MM.1S (cell line): Measurements from ENCODE around the gene VTI1B.

Source experiments
- DNase-seq: peaks from one replicate; pipeline ENCODE4 v3.0.0-alpha.2; 2015
- H2AFZ ChIP-seq: fragments of 300-600 bp; sonication (generic); 2 replicates; pipeline ENCODE4 v1.6.0; 2016; ENCODE audit warnings: antibody characterized with exemption, low read length
- H3F3A ChIP-seq: fragments of 300-600 bp; sonication (generic); 2 replicates; pipeline ENCODE4 v1.6.1; 2016; ENCODE audit warnings: mild to moderate bottlenecking, antibody characterized with exemption, low read length, moderate library complexity, mixed read lengths; ENCODE audit not compliant: insufficient read depth
- H3K27ac ChIP-seq: fragments of 300-600 bp; sonication (generic); 2 replicates; pipeline ENCODE4 v1.5.1; 2016; ENCODE audit warnings: mild to moderate bottlenecking, low read length
- H3K27me3 ChIP-seq: fragments of 300-600 bp; sonication (generic); replicated peaks from 2 replicates; pipeline ENCODE4 v1.6.0; 2016; ENCODE audit warnings: low read length; ENCODE audit not compliant: insufficient read depth
- H3K36me3 ChIP-seq: fragments of 300-600 bp; sonication (generic); replicated peaks from 2 replicates; pipeline ENCODE4 v1.6.1; 2016; ENCODE audit warnings: mild to moderate bottlenecking, low read length, mixed read lengths; ENCODE audit not compliant: insufficient read depth
- H3K4me1 ChIP-seq: fragments of 300-600 bp; sonication (generic); 2 replicates; pipeline ENCODE4 v1.6.1; 2016; ENCODE audit warnings: low read length, mixed read lengths
- H3K4me2 ChIP-seq: fragments of 300-600 bp; sonication (generic); 2 replicates; pipeline ENCODE4 v1.6.0; 2016; ENCODE audit warnings: low read depth, low read length
- H3K4me3 ChIP-seq: fragments of 300-600 bp; sonication (generic); 2 replicates; pipeline ENCODE4 v1.5.1; 2016; ENCODE audit warnings: low read length, mixed read lengths
- H3K79me2 ChIP-seq: fragments of 300-600 bp; sonication (generic); 2 replicates; pipeline ENCODE4 v1.6.1; 2016; ENCODE audit warnings: mixed run types, low read length, mixed read lengths
- H3K9ac ChIP-seq: fragments of 300-600 bp; sonication (generic); 2 replicates; pipeline ENCODE4 v1.6.1; 2016; ENCODE audit warnings: low read length, mixed read lengths
- H3K9me2 ChIP-seq: fragments of 300-600 bp; sonication (generic); replicated peaks from 2 replicates; pipeline ENCODE4 v1.6.1; 2016; ENCODE audit warnings: mild to moderate bottlenecking, low read length, mixed read lengths; ENCODE audit not compliant: insufficient read depth
- H3K9me3 ChIP-seq: fragments of 300-600 bp; sonication (generic); replicated peaks from 2 replicates; pipeline ENCODE4 v1.6.1; 2016; ENCODE audit warnings: mild to moderate bottlenecking, low read length, mixed read lengths; ENCODE audit not compliant: insufficient read depth
- H4K20me1 ChIP-seq: fragments of 300-600 bp; sonication (generic); 2 replicates; pipeline ENCODE4 v1.6.1; 2016; ENCODE audit warnings: mild to moderate bottlenecking, low read length, moderate library complexity, mixed read lengths; ENCODE audit not compliant: insufficient read depth
- EZH2 ChIP-seq: fragments of 300-600 bp; sonication (generic); optimal IDR thresholded peaks from 2 replicates; pipeline ENCODE3; 2017; ENCODE audit warnings: low read depth, mild to moderate bottlenecking, antibody characterized with exemption, low read length, mixed read lengths
- EZH2phosphoT487 ChIP-seq: fragments of 300-600 bp; sonication (generic); IDR thresholded peaks from 2 replicates; pipeline ENCODE4 v1.6.1; 2018; ENCODE audit warnings: antibody characterized with exemption, low read length
- TF ChIP-seq, protein P1 (sequence below): fragments of 300-600 bp; sonication (generic); IDR thresholded peaks from 2 replicates; pipeline ENCODE4 v1.5.1; 2016; ENCODE audit warnings: antibody characterized with exemption, low read length, mixed read lengths

Gene VTI1B

DNA sequence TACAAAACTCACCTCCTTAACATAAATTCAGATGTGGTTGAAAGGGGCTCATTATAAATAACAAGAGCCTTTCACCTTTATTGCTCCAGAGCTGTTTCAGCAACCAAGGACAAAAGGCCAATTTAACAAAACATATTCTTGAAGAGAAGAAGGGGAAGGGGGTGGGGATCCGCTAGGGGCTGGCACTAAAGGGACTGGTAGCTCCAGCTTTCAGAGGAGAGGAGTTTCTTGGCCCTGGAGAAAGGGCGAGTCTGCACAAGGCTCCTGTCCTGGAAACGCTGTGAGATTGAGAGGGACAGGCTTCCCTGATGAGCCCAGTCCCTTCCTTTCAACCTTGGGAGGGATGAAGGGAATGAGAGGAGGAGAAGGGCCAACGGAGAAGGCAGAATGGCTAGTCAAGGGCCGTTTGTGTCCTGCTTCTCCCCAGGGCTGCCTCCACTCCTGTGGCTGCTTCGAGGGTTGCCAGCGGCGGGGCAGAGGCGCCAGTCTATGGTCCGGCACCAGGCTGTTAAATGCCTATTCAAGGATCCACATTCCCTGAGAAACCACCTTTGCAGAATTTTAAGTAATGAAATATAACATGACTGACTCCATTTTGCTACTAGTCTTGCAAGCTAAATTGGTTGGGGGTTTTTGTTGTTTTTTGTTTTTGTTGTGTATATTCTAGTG, 64.7 kb downstream of the VTI1B start:
- no peak overlapping the region for H3K4me3 ChIP-seq
- H3K9ac ChIP-seq: no peak overlapping the region
- TF ChIP-seq EZH2phosphoT487: no peak
- no peak for TF ChIP-seq EZH2
- TF ChIP-seq, protein P1, sequence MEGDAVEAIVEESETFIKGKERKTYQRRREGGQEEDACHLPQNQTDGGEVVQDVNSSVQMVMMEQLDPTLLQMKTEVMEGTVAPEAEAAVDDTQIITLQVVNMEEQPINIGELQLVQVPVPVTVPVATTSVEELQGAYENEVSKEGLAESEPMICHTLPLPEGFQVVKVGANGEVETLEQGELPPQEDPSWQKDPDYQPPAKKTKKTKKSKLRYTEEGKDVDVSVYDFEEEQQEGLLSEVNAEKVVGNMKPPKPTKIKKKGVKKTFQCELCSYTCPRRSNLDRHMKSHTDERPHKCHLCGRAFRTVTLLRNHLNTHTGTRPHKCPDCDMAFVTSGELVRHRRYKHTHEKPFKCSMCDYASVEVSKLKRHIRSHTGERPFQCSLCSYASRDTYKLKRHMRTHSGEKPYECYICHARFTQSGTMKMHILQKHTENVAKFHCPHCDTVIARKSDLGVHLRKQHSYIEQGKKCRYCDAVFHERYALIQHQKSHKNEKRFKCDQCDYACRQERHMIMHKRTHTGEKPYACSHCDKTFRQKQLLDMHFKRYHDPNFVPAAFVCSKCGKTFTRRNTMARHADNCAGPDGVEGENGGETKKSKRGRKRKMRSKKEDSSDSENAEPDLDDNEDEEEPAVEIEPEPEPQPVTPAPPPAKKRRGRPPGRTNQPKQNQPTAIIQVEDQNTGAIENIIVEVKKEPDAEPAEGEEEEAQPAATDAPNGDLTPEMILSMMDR: no peak
- DNase-seq: no peak
- H4K20me1 ChIP-seq: no peaks in the 10 kb centered on the region
- no peaks in the 10 kb centered on the region for H3K9me3 ChIP-seq
- no peaks in the 10 kb centered on the region for H3K27me3 ChIP-seq
- no peaks in the 10 kb centered on the region for H3K79me2 ChIP-seq
- H3K36me3 ChIP-seq: no peaks in the 10 kb centered on the region
- no peak overlapping the region for H2AFZ ChIP-seq
- no peak overlapping the region for H3K4me2 ChIP-seq
- no peaks in the 10 kb centered on the region for H3K9me2 ChIP-seq
- H3F3A ChIP-seq: no peaks in the 10 kb centered on the region
- no peaks in the 10 kb centered on the region for H3K4me1 ChIP-seq
- no peak overlapping the region for H3K27ac ChIP-seq

DNA sequence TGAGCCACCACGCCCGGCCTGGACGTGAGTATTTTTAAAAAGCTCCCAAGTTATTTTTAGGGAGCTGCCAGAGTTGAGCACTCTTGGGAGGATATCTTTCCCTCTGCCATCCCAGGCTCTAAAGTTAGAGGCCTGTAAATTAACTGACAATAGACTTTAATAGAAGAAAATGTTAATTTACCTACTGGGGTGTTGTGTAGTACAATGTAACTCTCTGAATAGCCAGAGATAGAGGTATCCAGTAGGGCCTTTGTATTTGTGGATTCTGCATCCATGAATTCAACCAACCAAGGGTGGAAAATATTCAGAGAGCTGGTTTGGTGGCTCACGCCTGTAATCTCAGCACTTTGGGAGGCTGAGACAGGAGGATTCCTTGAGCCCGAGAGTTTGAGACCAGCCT, 66.8 kb downstream of the VTI1B start:
- H4K20me1 ChIP-seq: no peaks in the 10 kb centered on the region
- H3F3A ChIP-seq: no peaks in the 10 kb centered on the region
- H2AFZ ChIP-seq: no peak overlapping the region
- no peaks in the 10 kb centered on the region for H3K36me3 ChIP-seq
- DNase-seq: no peak
- H3K4me2 ChIP-seq: no peak overlapping the region
- H3K9me2 ChIP-seq: no peaks in the 10 kb centered on the region
- TF ChIP-seq, protein P1: no peak
- TF ChIP-seq EZH2 (no peak), EZH2phosphoT487 (no peak)
- no peaks in the 10 kb centered on the region for H3K4me1 ChIP-seq
- no peak overlapping the region for H3K9ac ChIP-seq
- no peaks in the 10 kb centered on the region for H3K9me3 ChIP-seq
- no peak overlapping the region for H3K4me3 ChIP-seq
- no peaks in the 10 kb centered on the region for H3K27me3 ChIP-seq
- no peak overlapping the region for H3K27ac ChIP-seq
- no peaks in the 10 kb centered on the region for H3K79me2 ChIP-seq

DNA sequence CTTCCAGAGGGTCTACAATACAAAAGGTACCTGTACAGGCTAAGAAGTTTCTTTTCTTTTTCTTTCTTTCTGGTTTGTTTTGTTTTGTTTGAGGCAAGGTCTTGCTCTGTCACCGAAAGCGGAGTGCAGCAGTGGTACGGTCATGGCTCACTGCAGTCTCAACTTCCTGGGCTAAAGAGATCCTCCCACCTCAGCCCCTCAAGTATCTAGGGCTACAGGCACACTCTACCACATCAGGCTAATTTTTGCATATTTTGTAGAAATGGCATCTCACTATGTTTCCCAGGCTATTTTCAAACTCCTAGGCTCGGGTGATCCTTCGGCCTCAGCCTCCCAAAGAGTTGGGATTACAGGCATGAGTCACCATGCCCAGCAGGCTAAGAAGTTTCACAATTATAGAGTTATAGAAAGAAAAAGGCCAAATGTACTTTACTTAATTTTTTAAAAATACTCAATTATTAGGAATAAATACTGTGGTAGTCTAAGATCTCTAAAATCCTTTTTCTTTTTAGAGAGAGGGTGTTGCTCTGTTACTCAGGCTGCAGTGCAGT, 71.4 kb downstream of the VTI1B start:
- Histone ChIP-seq H3K4me1 (no peaks in the 10 kb centered on the region), H3F3A (no peaks in the 10 kb centered on the region), H3K36me3 (no peaks in the 10 kb centered on the region), H4K20me1 (no peaks in the 10 kb centered on the region), H3K79me2 (no peaks in the 10 kb centered on the region), H3K27me3 (no peaks in the 10 kb centered on the region), H2AFZ (no peak overlapping the region), H3K4me3 (no peak overlapping the region), H3K9me3 (no peaks in the 10 kb centered on the region), H3K9ac (no peak overlapping the region), H3K9me2 (no peaks in the 10 kb centered on the region), H3K27ac (no peak overlapping the region), H3K4me2 (no peak overlapping the region)
- DNase-seq: no peak
- TF ChIP-seq EZH2phosphoT487 (no peak), EZH2 (no peak)
- TF ChIP-seq, protein P1: no peak
